B cell (primary cell): ENCODE data around the gene TESMIN. TPM values are rescaled to one million over a fixed set of nuclear protein-coding genes. Genes with fewer than 3 reads are reported as not detected.

Experiments
- ATAC-seq: fragments of 200-7000 bp; cut with Tn5 transposase; one replicate; pipeline ENCODE4 v1.10.0; 2021; ENCODE audit warnings: low read depth, mild to moderate bottlenecking, moderate number of reproducible peaks, moderate library complexity
- CTCF ChIA-PET: fragments of 350-600 bp; sonication (Branson Sonifier 250); formaldehyde crosslinking; loops from one replicate; lab custom pipeline; 2021; ENCODE audit warnings: antibody characterized with exemption, inconsistent platforms; lab: Charles Lee
- POLR2A ChIA-PET: fragments of 350-600 bp; sonication (Branson Sonifier 250); formaldehyde crosslinking; loops from one replicate; lab custom pipeline; 2021; ENCODE audit warnings: antibody characterized with exemption; lab: Charles Lee
- DNase-seq: peaks from one replicate; pipeline ENCODE4 v3.0.0; 2013
- H2AFZ ChIP-seq: 2 replicates; pipeline ENCODE4 v1.6.1; 2012; ENCODE audit warnings: mild to moderate bottlenecking, low read depth, low read length; ENCODE audit not compliant: insufficient read depth, poor library complexity, severe bottlenecking
- H3K27ac ChIP-seq, 2 donors: 1 replicate in 1 of 2; 2 replicates in 1 of 2; pipeline ENCODE4 v1.5.1; 2012 to 2013; ENCODE audit warnings: low read length in 2 of 2, mild to moderate bottlenecking in 2 of 2, moderate library complexity in 1 of 2
- H3K27me3 ChIP-seq, 4 experiments: fragments of 200-600 bp in 1 of 4; sonication (generic) in 1 of 4; replicated peaks in 1 of 4; 1 replicate in 2 of 4; 2 replicates in 2 of 4; pipeline versions ENCODE4 v1.6.1 to v1.7.0; 2013 to 2016; ENCODE audit warnings: low read length in 3 of 4, mild to moderate bottlenecking in 2 of 4, mixed read lengths in 1 of 4, moderate library complexity in 1 of 4; ENCODE audit not compliant: insufficient read depth in 4 of 4, control insufficient read depth in 3 of 4; ENCODE audit errors: control extremely low read depth in 1 of 4
- H3K36me3 ChIP-seq, 2 experiments: replicated peaks in 1 of 2; 1 replicate in 1 of 2; 2 replicates in 1 of 2; pipeline versions ENCODE4 v1.6.1 to v1.7.1; 2013; ENCODE audit warnings: low read length in 1 of 2; ENCODE audit not compliant: insufficient read depth in 2 of 2, control insufficient read depth in 1 of 2; ENCODE audit errors: control extremely low read depth in 1 of 2, extremely low read depth in 1 of 2
- H3K4me1 ChIP-seq, 2 donors: fragments of 200-600 bp in 1 of 2; sonication (generic) in 1 of 2; 1 replicate in 1 of 2; 2 replicates in 1 of 2; pipeline versions ENCODE4 v1.5.1 to v1.6.1; 2013 to 2017; ENCODE audit warnings: low read length in 2 of 2; ENCODE audit not compliant: control insufficient read depth in 2 of 2, insufficient read depth in 2 of 2
- H3K4me2 ChIP-seq: replicated peaks from 2 replicates; pipeline ENCODE3; 2012; ENCODE audit warnings: mild to moderate bottlenecking, low read depth, low read length; ENCODE audit not compliant: poor library complexity, severe bottlenecking
- H3K4me3 ChIP-seq, 5 experiments: fragments of 200-600 bp in 1 of 5; sonication (generic) in 1 of 5; 1 replicate in 3 of 5; 2 replicates in 2 of 5; pipeline versions ENCODE4 v1.5.1 to v1.7.0; 2011 to 2016; ENCODE audit warnings: low read length in 4 of 5, mild to moderate bottlenecking in 4 of 5, low read depth in 2 of 5, control low read depth in 1 of 5, moderate library complexity in 1 of 5; ENCODE audit not compliant: insufficient read depth in 1 of 5; ENCODE audit errors: control extremely low read depth in 1 of 5, extremely low read depth in 1 of 5
- H3K79me2 ChIP-seq: fragments of 200-600 bp; sonication (generic); one replicate; pipeline ENCODE4 v1.6.0; 2016; ENCODE audit warnings: low read length; ENCODE audit not compliant: control insufficient read depth, insufficient read depth
- H3K9ac ChIP-seq: fragments of 200-600 bp; sonication (generic); 2 replicates; pipeline ENCODE4 v1.6.1; 2017; ENCODE audit warnings: mild to moderate bottlenecking, low read length, moderate library complexity
- H3K9me3 ChIP-seq, 3 donors: one replicate each; pipeline versions ENCODE4 v1.6.1 to v1.7.1; 2013; ENCODE audit warnings: low read length in 2 of 3; ENCODE audit not compliant: control insufficient read depth in 2 of 3, insufficient read depth in 1 of 3; ENCODE audit errors: control extremely low read depth in 1 of 3
- H4K20me1 ChIP-seq: 2 replicates; pipeline ENCODE4 v1.6.0; 2012; ENCODE audit warnings: mild to moderate bottlenecking, low read length; ENCODE audit not compliant: insufficient read depth, control insufficient read depth, poor library complexity, severe bottlenecking
- H3K27ac Mint-ChIP-seq: one replicate; pipeline ENCODE4 v1.8.0; 2021; ENCODE audit warnings: mixed read lengths
- H3K27me3 Mint-ChIP-seq: one replicate; pipeline ENCODE4 v1.8.0; 2021; ENCODE audit warnings: mixed read lengths
- H3K4me1 Mint-ChIP-seq: one replicate; pipeline ENCODE4 v1.8.0; 2021; ENCODE audit warnings: mixed read lengths
- H3K4me3 Mint-ChIP-seq: one replicate; pipeline ENCODE4 v1.8.0; 2021; ENCODE audit warnings: mixed read lengths
- H3K9me3 Mint-ChIP-seq: one replicate; pipeline ENCODE4 v1.8.0; 2022; ENCODE audit warnings: mixed read lengths; ENCODE audit not compliant: insufficient read depth
- CTCF ChIP-seq: fragments of 200-600 bp; IDR thresholded peaks from one replicate; pipeline ENCODE4 v1.8.0; 2022; ENCODE audit warnings: antibody characterized with exemption, mild to moderate bottlenecking
- EZH2 ChIP-seq: IDR thresholded peaks from 2 replicates; pipeline ENCODE4 v1.6.1; 2012; ENCODE audit warnings: borderline replicate concordance, low read depth, mild to moderate bottlenecking, moderate library complexity, low read length; ENCODE audit not compliant: insufficient read depth, poor library complexity, severe bottlenecking
- WGBS: methylation state at CpG from one replicate; pipeline ENCODE4 v1.1.5; 2013; ENCODE audit warnings: missing lambda C conversion rate; ENCODE audit not compliant: insufficient coverage; 5-methylcytosine and 5-hydroxymethylcytosine counted together
- intact Hi-C: fragments of 100-400 bp; cut with micrococcal nuclease; formaldehyde crosslinking; loops from one replicate; pipeline ENCODE4 v1.10.0; 2022
- polyA plus RNA-seq: library from polyadenylated mRNA; depleted of rRNA; stranded (reverse); fragments of >200 nt; gene quantifications from 2 replicates; pipeline ENCODE4 v1.2.3, GENCODE V29; 2012
- total RNA-seq, 2 donors: library from RNA; stranded (reverse); fragments of 120-200 nt in 1 of 2; gene quantifications; 1 replicate in 1 of 2; 2 replicates in 1 of 2; pipeline versions ENCODE4 v1.2.3 to v1.2.4, GENCODE V29; 2013 to 2022

The TESMIN gene
- total and polyA plus RNA-seq, 2 donors (not counting 1 experiment from before 2014, with no cell fraction given) = 3.2 to 4.3 TPM

GRCh38 chr11:68692871-68693483, 58.3 kb downstream of the TESMIN start:
- POLR2A ChIA-PET = no interaction called here
- H3K79me2 ChIP-seq = no peaks in the 10 kb centered on the region
- H3K27me3 Mint-ChIP-seq = peaks cover 52% of the 10 kb centered on the region
- no peak overlapping the region for H3K4me3 ChIP-seq
- H3K9ac ChIP-seq = no peak overlapping the region
- TF ChIP-seq EZH2 = no peak
- no peak for TF ChIP-seq CTCF
- DNase-seq (no peak), ATAC-seq (no peak)
- no peak overlapping the region for H2AFZ ChIP-seq
- 93% methylated on average over 15 of the region's 15 CpGs for WGBS
- no peaks in the 10 kb centered on the region for H3K4me1 ChIP-seq
- peaks cover 7% of the 10 kb centered on the region for H3K9me3 Mint-ChIP-seq
- H3K4me2 ChIP-seq = no peak overlapping the region
- no peak overlapping the region for H3K27ac Mint-ChIP-seq
- H3K27me3 ChIP-seq = peaks cover 0 to 7% (median 3%) of the 10 kb centered on the region in 4 experiments
- intact Hi-C loops = no loop called here
- no peaks in the 10 kb centered on the region for H3K4me1 Mint-ChIP-seq
- CTCF ChIA-PET = no interaction called here
- no peaks in the 10 kb centered on the region for H3K36me3 ChIP-seq
- H3K9me3 ChIP-seq = peaks cover 0 to 22% (median 9%) of the 10 kb centered on the region in 3 donors
- no peaks in the 10 kb centered on the region for H4K20me1 ChIP-seq
- no peak overlapping the region for H3K27ac ChIP-seq
- H3K4me3 Mint-ChIP-seq = no peak overlapping the region

- Mint-ChIP-seq H3K27me3 (peaks cover 50% of the 10 kb centered on the region), H3K9me3 (peaks cover 4% of the 10 kb centered on the region), H3K4me3 (no peak overlapping the region), H3K27ac (no peak overlapping the region), H3K4me1 (no peaks in the 10 kb centered on the region)
- Histone ChIP-seq H3K9me3 (peaks cover 0 to 15% (median 9%) of the 10 kb centered on the region in 3 donors), H3K79me2 (no peaks in the 10 kb centered on the region), H2AFZ (no peak overlapping the region), H3K36me3 (no peaks in the 10 kb centered on the region), H4K20me1 (no peaks in the 10 kb centered on the region), H3K27ac (no peak overlapping the region), H3K27me3 (peaks cover 0 to 10% (median 2%) of the 10 kb centered on the region in 4 experiments), H3K9ac (no peak overlapping the region), H3K4me3 (no peak overlapping the region), H3K4me2 (no peak overlapping the region), H3K4me1 (no peaks in the 10 kb centered on the region)
- no peak for TF ChIP-seq CTCF
- no peak for TF ChIP-seq EZH2
- 90% methylated on average over 9 of the region's 10 CpGs for WGBS
- intact Hi-C loops = no loop called here
- CTCF ChIA-PET = no interaction called here
- POLR2A ChIA-PET = no interaction called here
- no peak for DNase-seq
- ATAC-seq = no peak
Observed at GRCh38 chr11:68692115-68692514, 59.2 kb downstream of the TESMIN start.
